AG08395 (cell line): ENCODE results near the gene SLC4A1AP.

ENCODE experiments used
- DNase-seq: peaks from one replicate; pipeline ENCODE4 v3.0.0; 2012; ENCODE audit warnings: mixed read lengths, low spot score

Gene SLC4A1AP

GRCh38 chr2:27723372-27724144, 59.9 kb downstream of the SLC4A1AP start:
- peak; percentile 78 for DNase-seq

GRCh38 chr2:27724191-27724590, 60.5 kb downstream of the SLC4A1AP start:
- DNase-seq: no peak

GRCh38 chr2:27724905-27725701, 61.4 kb downstream of the SLC4A1AP start:
- peak; percentile 47 for DNase-seq

- no peak for DNase-seq
Measured at GRCh38 chr2:27727257-27727656, 63.6 kb downstream of the SLC4A1AP start.

- no peak for DNase-seq
Measured at GRCh38 chr2:27728081-27728858, 64.6 kb downstream of the SLC4A1AP start.

- no peak for DNase-seq
Measured at GRCh38 chr2:27729198-27729597, 65.5 kb downstream of the SLC4A1AP start.

- no peak for DNase-seq
Measured at GRCh38 chr2:27729614-27730013, 65.9 kb downstream of the SLC4A1AP start.

GRCh38 chr2:27730261-27730662, 66.6 kb downstream of the SLC4A1AP start:
- no peak for DNase-seq

- no peak for DNase-seq
Measured at GRCh38 chr2:27730980-27731691, 67.4 kb downstream of the SLC4A1AP start.

GRCh38 chr2:27734305-27734704, 70.6 kb downstream of the SLC4A1AP start:
- DNase-seq: no peak

GRCh38 chr2:27735263-27735904, 71.7 kb downstream of the SLC4A1AP start:
- DNase-seq: peak; percentile 82

- no peak for DNase-seq
Measured at GRCh38 chr2:27736031-27736889, 72.6 kb downstream of the SLC4A1AP start.

GRCh38 chr2:27736890-27737204, 73.2 kb downstream of the SLC4A1AP start:
- no peak for DNase-seq

- DNase-seq: peak; percentile 63
Measured at GRCh38 chr2:27737676-27738348, 74.1 kb downstream of the SLC4A1AP start.

- DNase-seq: no peak
Measured at GRCh38 chr2:27738349-27739057, 74.8 kb downstream of the SLC4A1AP start.

- no peak for DNase-seq
Measured at GRCh38 chr2:27739058-27739373, 75.3 kb downstream of the SLC4A1AP start.

GRCh38 chr2:27741673-27742072, 78.0 kb downstream of the SLC4A1AP start:
- DNase-seq: no peak

GRCh38 chr2:27742571-27742970, 78.9 kb downstream of the SLC4A1AP start:
- no peak for DNase-seq
